ENCODE results near the gene RTKN2. TPM values are rescaled to one million over a fixed set of nuclear protein-coding genes. Genes with fewer than 3 reads are reported as not detected.
"Not testable (repeated sequence)": the region's sequence is repeated elsewhere in the genome, so short reads cannot be mapped to it uniquely, and the experiment has no call there.

RTKN2 gene
- total and polyA plus RNA-seq, 9 donors = 0.05 to 0.52 (median 0.20) TPM

- no peaks in the 10 kb centered on the region for H3K27me3 ChIP-seq
- DNase-seq = peak in 1 of 5 donors; percentile 53
- no peaks in the 10 kb centered on the region for H3K9me3 ChIP-seq
- intact Hi-C loops (cut with DNase I) = loop anchor here in 3 of 4 donors (5.0 to 10.0 kb wide), 3 partner anchors 208 to 340 kb away; partner anchors contain the start of gene ARID5B (in 1 of the 3)
- H3K4me1 ChIP-seq (ENCODE audit: insufficient read depth) = peaks cover 3% of the 10 kb centered on the region
- no peak overlapping the region for H3K4me3 ChIP-seq
- H3K36me3 ChIP-seq = no peaks in the 10 kb centered on the region
- TF ChIP-seq, protein P1, sequence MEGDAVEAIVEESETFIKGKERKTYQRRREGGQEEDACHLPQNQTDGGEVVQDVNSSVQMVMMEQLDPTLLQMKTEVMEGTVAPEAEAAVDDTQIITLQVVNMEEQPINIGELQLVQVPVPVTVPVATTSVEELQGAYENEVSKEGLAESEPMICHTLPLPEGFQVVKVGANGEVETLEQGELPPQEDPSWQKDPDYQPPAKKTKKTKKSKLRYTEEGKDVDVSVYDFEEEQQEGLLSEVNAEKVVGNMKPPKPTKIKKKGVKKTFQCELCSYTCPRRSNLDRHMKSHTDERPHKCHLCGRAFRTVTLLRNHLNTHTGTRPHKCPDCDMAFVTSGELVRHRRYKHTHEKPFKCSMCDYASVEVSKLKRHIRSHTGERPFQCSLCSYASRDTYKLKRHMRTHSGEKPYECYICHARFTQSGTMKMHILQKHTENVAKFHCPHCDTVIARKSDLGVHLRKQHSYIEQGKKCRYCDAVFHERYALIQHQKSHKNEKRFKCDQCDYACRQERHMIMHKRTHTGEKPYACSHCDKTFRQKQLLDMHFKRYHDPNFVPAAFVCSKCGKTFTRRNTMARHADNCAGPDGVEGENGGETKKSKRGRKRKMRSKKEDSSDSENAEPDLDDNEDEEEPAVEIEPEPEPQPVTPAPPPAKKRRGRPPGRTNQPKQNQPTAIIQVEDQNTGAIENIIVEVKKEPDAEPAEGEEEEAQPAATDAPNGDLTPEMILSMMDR (IDR thresholded peaks at IDR 0.05) = peak; percentile 68 to 84 (median 69)
- TF ChIP-seq EP300 (IDR thresholded peaks at IDR 0.05) = no peak
- WGBS, 3 donors = 18 to 27% (median 26%) methylated on average over 5 of the region's 5 CpGs
- H3K27ac ChIP-seq = no peak overlapping the region
These were observed 23.7 kb downstream of the RTKN2 start for GRCh38 chr10:62244785-62245467.

DNA sequence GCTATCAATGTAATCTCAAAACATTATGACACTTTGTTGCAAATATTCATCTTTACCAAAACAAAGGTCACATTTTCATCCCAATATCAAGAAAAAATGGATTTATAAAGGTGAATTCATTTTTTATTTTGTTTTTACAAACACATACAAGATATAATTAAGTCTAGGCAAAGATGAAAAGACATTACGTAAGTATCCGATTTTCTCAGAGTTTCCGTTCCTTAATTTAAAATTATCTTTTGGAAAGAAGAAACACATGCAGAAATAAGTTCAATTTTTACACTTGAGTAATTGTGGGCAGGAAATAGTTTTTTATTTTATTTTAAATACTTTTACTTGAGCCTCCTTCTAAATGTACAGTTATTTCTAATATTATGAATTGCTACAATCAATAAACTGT is 24.6 kb downstream of the RTKN2 start:
- H3K36me3 ChIP-seq = no peaks in the 10 kb centered on the region
- H3K27me3 ChIP-seq = no peaks in the 10 kb centered on the region
- TF ChIP-seq EP300 (IDR thresholded peaks at IDR 0.05) = no peak
- TF ChIP-seq POLR2A (IDR thresholded peaks at IDR 0.05) = no peak
- TF ChIP-seq, protein P1 (IDR thresholded peaks at IDR 0.05) = no peak
- no peak overlapping the region for H3K4me3 ChIP-seq
- intact Hi-C loops (cut with DNase I) = loop anchor here in 3 of 4 donors (5.0 to 10.0 kb wide), 3 partner anchors 207 to 339 kb away; partner anchors contain the start of gene ARID5B (in 1 of the 3)
- DNase-seq = no peak
- H3K4me1 ChIP-seq (ENCODE audit: insufficient read depth) = peaks cover 3% of the 10 kb centered on the region
- 84 to 92% (median 86%) methylated on average over 3 of the region's 3 CpGs for WGBS, 3 donors
- no peaks in the 10 kb centered on the region for H3K9me3 ChIP-seq
- no peak overlapping the region for H3K27ac ChIP-seq

DNA sequence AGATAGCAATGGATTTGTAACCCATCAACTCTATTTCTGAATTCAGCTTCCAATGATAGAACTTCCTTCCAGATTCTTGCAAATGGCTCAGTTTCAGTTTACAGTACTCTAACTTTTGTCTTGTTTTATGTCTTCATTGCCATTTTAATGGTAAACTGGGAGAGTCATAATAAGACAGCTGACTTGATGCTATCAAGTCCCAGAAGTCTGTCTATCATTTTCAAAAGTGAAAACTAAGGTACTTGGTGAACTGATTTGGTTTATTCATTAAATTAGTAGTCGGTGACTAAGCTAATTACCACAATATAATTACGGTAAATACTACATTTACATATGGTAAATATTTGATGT is 25.0 kb downstream of the RTKN2 start:
- Histone ChIP-seq H3K9me3 (no peaks in the 10 kb centered on the region), H3K27ac (no peak overlapping the region), H3K36me3 (no peaks in the 10 kb centered on the region), H3K4me1 (ENCODE audit: insufficient read depth) (peaks cover 3% of the 10 kb centered on the region), H3K4me3 (no peak overlapping the region), H3K27me3 (no peaks in the 10 kb centered on the region)
- intact Hi-C loops (cut with DNase I) = loop anchor here in 3 of 4 donors (5.0 to 10.0 kb wide), 3 partner anchors 206 to 339 kb away; partner anchors contain the start of gene ARID5B (in 1 of the 3)
- TF ChIP-seq EP300 (IDR thresholded peaks at IDR 0.05) (no peak), POLR2A (IDR thresholded peaks at IDR 0.05) (no peak)
- TF ChIP-seq, protein P1 (IDR thresholded peaks at IDR 0.05) = no peak
- WGBS, 3 donors = 85 to 91% (median 88%) methylated on average over 2 of the region's 2 CpGs
- no peak for DNase-seq

DNA sequence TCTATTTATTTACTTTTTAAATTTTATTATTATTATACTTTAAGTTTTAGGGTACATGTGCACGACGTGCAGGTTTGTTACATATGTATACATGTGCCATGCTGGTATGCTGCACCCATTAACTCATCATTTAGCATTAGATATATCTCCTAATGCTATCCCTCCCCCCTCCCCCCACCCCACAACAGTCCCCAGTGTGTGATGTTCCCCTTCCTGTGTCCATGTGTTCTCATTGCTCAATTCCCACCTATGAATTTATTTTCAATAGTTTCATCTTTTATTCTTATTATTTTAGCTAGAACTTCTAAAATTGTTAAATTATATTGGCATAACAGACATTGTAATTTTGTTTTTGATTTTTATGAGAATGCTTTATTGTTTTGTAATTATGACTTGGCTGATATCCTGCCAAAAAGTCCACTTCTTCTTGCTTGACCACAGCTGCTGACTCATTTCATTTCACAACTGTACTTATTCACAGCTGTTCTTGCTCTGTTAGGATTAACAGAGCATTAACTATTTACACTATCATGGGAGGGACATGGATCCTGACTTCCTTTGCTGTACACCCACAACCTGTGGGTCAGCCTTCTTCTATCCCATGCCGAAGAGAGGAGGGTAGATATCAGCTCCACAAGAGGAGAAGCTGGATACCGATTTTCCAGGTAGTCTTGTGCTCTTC is 25.5 kb downstream of the RTKN2 start:
- not testable (repeated sequence) for H3K9me3 ChIP-seq; H3K27me3 ChIP-seq; DNase-seq; H3K4me3 ChIP-seq; H3K27ac ChIP-seq; H3K36me3 ChIP-seq; H3K4me1 ChIP-seq (ENCODE audit: insufficient read depth)
- WGBS, 3 donors = 38 to 59% (median 50%) methylated on average over 4 of the region's 4 CpGs
- intact Hi-C loops (cut with DNase I) = loop anchor here in 3 of 4 donors (5.0 to 10.0 kb wide), 3 partner anchors 206 to 338 kb away; partner anchors contain the start of gene ARID5B (in 1 of the 3)

DNA sequence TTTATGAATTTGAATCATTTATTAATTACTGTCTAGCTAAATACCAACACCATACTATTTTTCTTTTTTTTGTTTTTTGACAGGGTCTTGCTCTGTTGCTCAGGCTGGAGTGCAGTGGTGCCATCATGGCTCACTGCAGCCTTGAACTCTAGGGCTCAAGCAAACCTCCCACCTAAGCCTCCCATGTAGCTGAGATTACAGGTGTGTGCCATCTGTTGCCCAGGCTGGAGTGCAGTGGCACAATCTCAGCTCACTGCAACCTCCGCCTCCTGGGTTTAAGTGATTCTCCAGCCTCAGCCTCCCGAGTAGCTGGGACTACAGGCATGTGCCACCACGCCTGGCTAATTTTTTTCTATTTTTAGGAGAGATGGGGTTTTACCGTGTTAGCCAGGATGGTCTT is 27.1 kb downstream of the RTKN2 start:
- intact Hi-C loops (cut with DNase I) = loop anchor here in 3 of 4 donors (5.0 to 10.0 kb wide), 3 partner anchors 204 to 337 kb away; partner anchors contain the start of gene ARID5B (in 1 of the 3)
- H3K27ac ChIP-seq = not testable (repeated sequence)

More for the DNA sequence above, 27.1 kb downstream of the RTKN2 start:
- not testable (repeated sequence) for H3K4me1 ChIP-seq (ENCODE audit: insufficient read depth); H3K27me3 ChIP-seq; DNase-seq; H3K4me3 ChIP-seq; H3K36me3 ChIP-seq; H3K9me3 ChIP-seq
- 89 to 99% (median 95%) methylated on average over 4 of the region's 4 CpGs for WGBS, 3 donors
